Nephron (organoid): ENCODE results near the gene BAIAP2L2.
"Not testable (repeated sequence)": the region's sequence is repeated elsewhere in the genome, so short reads cannot be mapped to it uniquely, and the experiment has no call there.

Experiments used
- H3K27ac Mint-ChIP-seq, 3 experiments: 2 replicates each; pipeline ENCODE4 v1.8.0; 2020; ENCODE audit warnings: mixed read lengths in 3 of 3, mild to moderate bottlenecking in 2 of 3, moderate library complexity in 1 of 3
- H3K27me3 Mint-ChIP-seq: 2 replicates; pipeline ENCODE4 v1.8.0; 2021; ENCODE audit warnings: low read depth, mild to moderate bottlenecking, moderate library complexity, mixed read lengths
- H3K36me3 Mint-ChIP-seq: 2 replicates; pipeline ENCODE4 v1.8.0; 2020; ENCODE audit warnings: low read depth, mixed read lengths
- H3K4me1 Mint-ChIP-seq: 2 replicates; pipeline ENCODE4 v1.8.0; 2020; ENCODE audit warnings: mixed read lengths
- H3K4me3 Mint-ChIP-seq, 3 experiments: 2 replicates each; pipeline ENCODE4 v1.8.0; 2020; ENCODE audit warnings: mild to moderate bottlenecking in 3 of 3, mixed read lengths in 3 of 3, moderate library complexity in 2 of 3
- H3K9me3 Mint-ChIP-seq: 2 replicates; pipeline ENCODE4 v1.8.0; 2020; ENCODE audit warnings: mixed read lengths
- TF ChIP-seq, protein P1 (sequence below), 3 experiments: fragments of 200-600 bp; sonication (generic); IDR thresholded peaks; one replicate each; pipeline ENCODE4 v1.5.0; 2021; ENCODE audit warnings: antibody characterized with exemption in 3 of 3; ENCODE audit not compliant: unreplicated experiment in 3 of 3

BAIAP2L2 gene

DNA sequence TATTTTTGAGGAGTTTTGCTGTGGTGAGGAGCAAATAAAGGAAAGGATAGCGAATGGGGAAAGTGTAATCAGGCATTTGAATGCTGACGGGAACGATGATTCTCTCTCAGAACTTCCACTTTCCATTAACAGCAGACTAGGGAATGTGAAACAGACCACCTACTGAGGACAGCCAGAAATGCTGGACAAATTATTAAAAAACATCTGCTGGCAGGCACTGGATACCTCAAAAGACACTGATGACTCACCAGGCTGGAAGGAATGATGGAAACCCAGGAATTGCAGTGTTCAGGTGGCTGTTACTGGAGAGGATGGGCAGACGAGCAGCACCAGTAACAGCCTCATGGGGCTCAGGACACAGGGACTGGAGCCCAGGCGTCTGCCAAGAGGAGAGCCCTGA, 37.8 kb upstream of the BAIAP2L2 start:
- no peaks in the 10 kb centered on the region for H3K4me1 Mint-ChIP-seq
- TF ChIP-seq, protein P1, sequence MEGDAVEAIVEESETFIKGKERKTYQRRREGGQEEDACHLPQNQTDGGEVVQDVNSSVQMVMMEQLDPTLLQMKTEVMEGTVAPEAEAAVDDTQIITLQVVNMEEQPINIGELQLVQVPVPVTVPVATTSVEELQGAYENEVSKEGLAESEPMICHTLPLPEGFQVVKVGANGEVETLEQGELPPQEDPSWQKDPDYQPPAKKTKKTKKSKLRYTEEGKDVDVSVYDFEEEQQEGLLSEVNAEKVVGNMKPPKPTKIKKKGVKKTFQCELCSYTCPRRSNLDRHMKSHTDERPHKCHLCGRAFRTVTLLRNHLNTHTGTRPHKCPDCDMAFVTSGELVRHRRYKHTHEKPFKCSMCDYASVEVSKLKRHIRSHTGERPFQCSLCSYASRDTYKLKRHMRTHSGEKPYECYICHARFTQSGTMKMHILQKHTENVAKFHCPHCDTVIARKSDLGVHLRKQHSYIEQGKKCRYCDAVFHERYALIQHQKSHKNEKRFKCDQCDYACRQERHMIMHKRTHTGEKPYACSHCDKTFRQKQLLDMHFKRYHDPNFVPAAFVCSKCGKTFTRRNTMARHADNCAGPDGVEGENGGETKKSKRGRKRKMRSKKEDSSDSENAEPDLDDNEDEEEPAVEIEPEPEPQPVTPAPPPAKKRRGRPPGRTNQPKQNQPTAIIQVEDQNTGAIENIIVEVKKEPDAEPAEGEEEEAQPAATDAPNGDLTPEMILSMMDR (IDR thresholded peaks at IDR 0.05; ENCODE audit: unreplicated experiment in 3 of 3): no peak
- peaks cover 3% of the 10 kb centered on the region for H3K27me3 Mint-ChIP-seq
- H3K9me3 Mint-ChIP-seq: no peaks in the 10 kb centered on the region
- peaks cover 3% of the 10 kb centered on the region for H3K36me3 Mint-ChIP-seq
- H3K27ac Mint-ChIP-seq: no peak overlapping the region
- no peak overlapping the region for H3K4me3 Mint-ChIP-seq

DNA sequence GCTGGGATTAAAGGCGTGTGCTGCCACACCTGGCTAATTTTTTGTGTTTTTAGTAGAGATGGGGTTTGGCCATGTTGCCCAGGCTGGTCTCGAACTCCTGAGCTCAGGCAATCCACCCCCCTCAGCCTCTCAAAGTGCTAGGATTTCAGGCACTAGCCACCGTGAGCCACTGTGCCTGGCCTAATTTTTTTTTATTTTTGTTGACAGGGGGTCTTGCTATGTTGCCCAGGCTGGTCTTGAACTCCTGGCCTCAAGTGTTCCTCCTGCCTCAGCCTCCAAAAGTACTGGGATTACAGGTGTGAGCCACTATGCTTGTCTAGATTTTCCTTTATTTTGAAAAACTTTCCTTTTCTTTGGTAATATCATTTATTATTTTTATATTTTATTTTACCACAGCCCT, 35.7 kb upstream of the BAIAP2L2 start:
- not testable (repeated sequence) for H3K27me3 Mint-ChIP-seq, H3K4me3 Mint-ChIP-seq, H3K36me3 Mint-ChIP-seq, H3K9me3 Mint-ChIP-seq, H3K4me1 Mint-ChIP-seq, H3K27ac Mint-ChIP-seq

DNA sequence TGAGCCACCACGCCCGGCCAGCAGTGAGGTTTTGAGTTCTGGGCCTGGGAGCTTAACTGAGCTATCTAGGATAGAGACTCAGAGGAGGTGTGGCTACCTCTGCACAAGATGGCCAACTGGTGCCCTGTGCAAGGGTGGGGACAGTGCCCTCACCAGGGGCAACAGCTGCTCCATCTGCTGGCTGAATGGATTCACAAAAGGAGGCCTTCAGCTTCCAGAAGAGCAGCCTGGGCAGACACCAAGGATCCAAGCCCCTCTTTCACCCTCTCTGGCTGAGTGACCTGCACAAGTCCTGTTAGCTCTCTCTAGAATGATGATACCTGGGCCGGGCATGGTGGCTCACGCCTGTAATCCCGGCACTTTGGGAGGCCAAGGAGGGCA, 33.5 kb upstream of the BAIAP2L2 start:
- Mint-ChIP-seq H3K9me3 (no peaks in the 10 kb centered on the region), H3K36me3 (peaks cover 5% of the 10 kb centered on the region), H3K27me3 (no peaks in the 10 kb centered on the region), H3K4me1 (no peaks in the 10 kb centered on the region), H3K27ac (no peak overlapping the region), H3K4me3 (no peak overlapping the region)
- TF ChIP-seq, protein P1 (IDR thresholded peaks at IDR 0.05; ENCODE audit: unreplicated experiment in 3 of 3): no peak

DNA sequence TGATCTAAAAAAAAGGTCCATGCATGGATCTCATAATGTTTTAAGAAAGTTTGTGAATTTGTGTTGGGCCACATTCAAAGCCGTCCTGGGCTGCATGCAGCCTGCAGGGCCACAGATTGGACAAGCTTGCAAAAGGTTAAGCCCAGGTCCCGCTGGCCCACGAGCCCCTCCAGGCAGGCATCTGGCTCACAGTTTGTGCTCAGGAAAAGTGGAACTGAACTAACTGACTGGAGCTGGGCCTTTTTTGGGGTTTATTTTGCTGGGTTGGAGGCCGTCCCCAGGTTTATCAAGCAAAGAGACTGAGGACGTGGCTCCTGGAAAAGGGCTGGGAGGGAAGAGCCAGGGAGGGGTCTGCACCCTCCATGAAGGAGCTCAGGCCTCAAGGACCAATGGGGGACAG, 32.1 kb upstream of the BAIAP2L2 start:
- no peaks in the 10 kb centered on the region for H3K27me3 Mint-ChIP-seq
- H3K27ac Mint-ChIP-seq: no peak overlapping the region
- H3K9me3 Mint-ChIP-seq: no peaks in the 10 kb centered on the region
- H3K4me1 Mint-ChIP-seq: no peaks in the 10 kb centered on the region
- H3K36me3 Mint-ChIP-seq: peaks cover 5% of the 10 kb centered on the region
- no peak overlapping the region for H3K4me3 Mint-ChIP-seq
- TF ChIP-seq, protein P1 (IDR thresholded peaks at IDR 0.05; ENCODE audit: unreplicated experiment in 3 of 3): no peak

DNA sequence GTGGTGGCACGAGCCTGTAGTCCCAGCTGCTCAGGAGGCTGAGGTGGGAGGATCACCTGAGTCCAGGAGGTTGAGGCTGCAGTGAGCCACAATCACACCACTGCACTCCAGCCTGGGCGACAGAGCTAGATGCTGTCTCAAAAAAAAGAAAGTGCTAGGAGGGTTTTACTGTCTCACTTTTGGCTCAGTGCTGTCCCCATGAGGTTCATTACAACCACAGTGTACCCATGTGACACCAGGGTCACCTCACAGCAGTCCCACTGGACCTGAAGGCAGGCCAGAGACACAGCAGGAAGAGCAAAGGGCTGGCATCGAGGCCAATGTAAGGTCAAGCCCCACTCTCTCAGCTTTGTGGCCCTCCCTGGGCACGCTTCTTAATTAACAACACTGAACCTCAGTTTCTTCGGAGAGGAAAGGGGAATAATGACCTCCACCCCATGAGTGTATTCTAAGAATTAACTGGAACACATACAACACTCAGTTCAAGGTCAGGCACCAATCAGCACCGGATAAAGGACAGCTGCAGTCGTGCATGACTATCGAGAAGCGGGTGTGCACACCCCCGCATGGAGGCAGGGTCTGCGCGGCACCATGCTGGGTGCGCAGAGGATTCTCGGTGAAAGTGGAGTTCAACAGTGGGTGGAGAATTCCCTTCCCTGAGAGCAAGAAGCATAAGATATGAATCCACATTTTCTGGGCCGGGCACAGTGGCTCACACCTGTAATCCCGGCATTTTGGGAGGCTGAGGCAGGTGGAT, 30.9 kb upstream of the BAIAP2L2 start:
- H3K4me3 Mint-ChIP-seq: no peak overlapping the region
- H3K9me3 Mint-ChIP-seq: no peaks in the 10 kb centered on the region
- no peaks in the 10 kb centered on the region for H3K27me3 Mint-ChIP-seq
- TF ChIP-seq, protein P1 (IDR thresholded peaks at IDR 0.05; ENCODE audit: unreplicated experiment in 3 of 3): no peak
- no peak overlapping the region for H3K27ac Mint-ChIP-seq
- peaks cover 5% of the 10 kb centered on the region for H3K36me3 Mint-ChIP-seq
- no peaks in the 10 kb centered on the region for H3K4me1 Mint-ChIP-seq

GRCh38 chr22:38139901-38140300, 29.4 kb upstream of the BAIAP2L2 start:
- H3K36me3 Mint-ChIP-seq: peaks cover 17% of the 10 kb centered on the region
- H3K4me3 Mint-ChIP-seq: no peak overlapping the region
- TF ChIP-seq, protein P1 (IDR thresholded peaks at IDR 0.05; ENCODE audit: unreplicated experiment in 3 of 3): no peak
- H3K4me1 Mint-ChIP-seq: no peaks in the 10 kb centered on the region
- H3K27me3 Mint-ChIP-seq: no peaks in the 10 kb centered on the region
- H3K9me3 Mint-ChIP-seq: no peaks in the 10 kb centered on the region
- no peak overlapping the region for H3K27ac Mint-ChIP-seq
